GM18873 (cell line): ENCODE data around the gene HOXC12.

Experiments
- ATAC-seq: cut with Tn5 transposase; IDR thresholded peaks from one replicate; pipeline ENCODE4 v1.9.1; 2021; ENCODE audit warnings: mild to moderate bottlenecking, moderate library complexity, moderate number of reproducible peaks; ENCODE audit not compliant: unreplicated experiment, low FRiP score

The HOXC12 gene

DNA sequence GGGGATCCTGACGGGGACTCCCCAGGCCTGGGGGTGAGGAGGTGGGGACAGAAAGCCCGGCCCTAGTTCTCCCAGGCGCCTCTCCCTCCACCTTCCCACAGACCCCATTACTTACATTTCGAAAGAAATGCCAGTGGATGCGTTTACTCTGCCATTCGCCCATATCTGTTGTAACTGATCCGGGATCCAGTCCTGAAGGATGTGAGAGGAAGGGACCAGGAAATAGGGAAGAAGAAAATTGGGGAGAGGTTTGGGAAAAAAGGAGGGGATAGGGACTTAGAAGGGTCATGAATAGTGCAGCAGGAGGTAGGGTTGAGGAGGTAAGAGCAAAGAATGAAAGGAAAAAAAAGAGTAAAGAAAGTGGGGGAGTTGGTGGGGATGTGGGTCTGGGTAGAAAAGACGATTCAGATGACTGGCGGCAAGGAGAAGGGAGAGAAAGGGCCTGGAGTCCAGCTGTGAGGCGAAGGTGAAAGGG, 1.1 kb downstream of the HOXC12 start:
- no peak for ATAC-seq

GRCh38 chr12:53956251-53956887, 1.7 kb downstream of the HOXC12 start:
- ATAC-seq = no peak

DNA sequence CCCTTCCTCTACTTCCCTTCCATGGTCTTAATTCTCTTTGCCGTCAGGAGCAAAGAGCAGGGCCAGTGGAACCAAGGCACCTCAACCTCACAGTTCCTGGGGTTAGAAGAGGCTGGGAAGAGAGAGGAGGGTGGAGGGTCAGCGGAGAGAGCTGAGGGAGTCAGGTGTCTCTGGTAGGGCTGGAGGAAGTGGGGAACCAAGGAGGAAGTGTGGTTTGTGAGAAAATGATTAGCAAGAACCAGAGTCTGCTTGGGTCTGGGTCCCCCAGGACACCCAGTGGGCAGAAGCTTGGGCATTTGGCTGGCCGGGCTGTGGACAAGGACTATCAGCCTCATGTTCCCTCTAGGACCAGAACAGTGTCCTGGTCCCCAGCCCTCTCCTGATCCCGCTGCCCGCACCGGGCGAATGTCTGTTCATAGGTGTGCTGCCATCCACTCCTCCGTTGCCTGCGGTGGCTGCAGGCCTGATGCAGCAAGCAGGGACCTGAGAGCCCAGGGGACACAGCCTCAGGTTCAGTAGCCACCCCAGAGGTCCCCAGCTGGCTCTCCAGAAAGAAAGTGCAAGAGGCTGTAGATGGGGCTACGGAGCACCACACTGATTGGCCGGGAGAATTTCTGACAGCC, 2.3 kb downstream of the HOXC12 start:
- no peak for ATAC-seq

GRCh38 chr12:53958128-53958527, 3.4 kb downstream of the HOXC12 start:
- ATAC-seq = no peak

DNA sequence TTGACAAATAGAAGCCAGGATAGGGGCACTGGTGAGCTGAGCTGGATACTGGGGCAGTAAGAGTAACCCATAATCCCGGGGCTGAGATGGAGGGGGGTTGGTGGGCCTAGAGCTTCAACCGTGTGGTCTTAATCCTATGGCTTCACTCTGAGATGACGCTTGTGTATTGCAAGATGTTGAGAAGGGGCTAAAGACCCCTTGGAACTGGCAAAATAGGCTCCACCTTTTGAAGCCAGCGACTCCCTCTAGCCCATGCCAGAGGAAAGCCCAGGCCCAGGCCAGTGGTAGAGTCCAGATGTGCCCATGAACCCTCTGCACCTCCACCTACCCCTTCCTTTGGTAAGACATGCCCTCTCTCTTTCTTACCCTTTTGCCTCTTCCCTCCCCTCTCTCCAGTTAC, 4.6 kb downstream of the HOXC12 start:
- ATAC-seq = no peak

DNA sequence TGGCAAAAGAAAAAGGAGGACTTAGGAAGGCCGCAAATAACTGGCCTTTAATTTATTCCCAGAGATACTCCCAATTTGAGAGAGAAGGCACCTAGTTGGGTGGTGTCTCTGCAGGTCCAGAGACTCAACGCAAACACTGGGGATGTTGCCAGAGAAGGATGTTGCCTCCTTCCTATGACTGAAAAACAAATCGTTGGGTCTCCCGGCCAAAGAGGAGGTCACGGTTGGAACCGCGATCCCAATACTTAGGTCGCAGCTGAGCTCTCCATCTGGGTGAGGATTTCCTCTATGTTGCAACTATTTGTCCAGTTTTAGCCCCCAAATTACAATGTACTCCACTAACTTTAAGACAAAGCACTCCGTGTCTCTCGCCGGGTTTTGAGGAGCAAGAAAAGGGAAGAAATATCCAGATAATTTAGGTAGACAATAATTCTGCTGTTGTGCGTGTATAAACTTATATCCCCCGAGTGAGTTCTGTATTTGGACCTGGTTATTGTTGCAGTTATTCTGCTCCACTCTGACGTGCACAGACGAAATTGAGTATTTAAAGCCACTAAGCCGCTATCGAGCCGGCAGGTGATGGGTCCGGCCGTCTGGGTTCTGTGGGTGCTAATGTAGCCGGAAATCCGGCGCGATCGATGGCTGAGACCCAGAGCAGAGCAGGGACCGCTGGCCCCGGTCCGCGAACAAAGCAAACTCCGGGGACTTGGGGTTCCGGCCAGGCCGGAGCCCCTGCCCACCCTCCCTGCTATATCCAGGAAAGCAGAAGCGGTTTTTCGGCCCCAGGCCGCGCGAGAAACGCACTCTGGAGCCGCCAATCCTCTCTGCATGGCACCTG, 5.7 kb downstream of the HOXC12 start:
- ATAC-seq = no peak

DNA sequence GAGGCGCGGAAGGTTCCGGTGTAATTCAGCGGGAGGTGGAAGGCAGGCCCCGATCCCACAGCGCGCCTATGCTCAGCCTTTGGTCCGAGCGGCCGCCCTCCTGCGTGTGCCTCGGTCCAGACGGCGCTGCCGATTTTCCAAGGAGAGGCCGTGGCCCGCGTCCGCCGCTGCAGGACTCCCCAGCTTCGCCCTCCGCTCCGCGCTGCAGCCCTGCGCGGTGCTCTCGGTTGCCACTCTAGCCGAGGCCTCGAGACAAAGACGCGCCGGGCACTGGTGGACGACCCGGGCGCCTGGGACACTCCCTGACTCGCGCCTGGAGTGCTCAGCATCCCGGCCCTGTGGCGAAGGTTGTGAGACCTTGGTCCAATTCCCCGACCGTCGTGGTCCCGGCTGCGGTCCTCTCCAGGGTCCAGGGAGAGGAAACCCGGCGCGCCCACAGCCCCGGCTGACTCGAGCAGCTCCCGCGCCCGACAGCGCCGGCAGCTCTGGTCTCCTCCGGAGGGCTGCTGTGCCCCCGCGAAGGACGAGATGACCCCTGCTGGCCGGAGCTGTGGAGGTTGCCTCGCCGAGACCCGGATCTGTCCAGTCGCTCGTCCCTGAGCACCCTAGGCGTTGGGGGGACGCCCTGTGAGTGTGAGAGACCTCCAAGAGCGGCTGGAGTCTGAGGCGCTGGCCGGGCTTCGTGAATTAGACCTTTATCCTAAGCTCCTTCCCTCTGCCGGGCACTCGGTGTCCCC, 6.5 kb downstream of the HOXC12 start:
- no peak for ATAC-seq

- ATAC-seq = no peak
These were observed 8.3 kb downstream of the HOXC12 start for GRCh38 chr12:53963005-53963404.

GRCh38 chr12:53963434-53964314, 9.0 kb downstream of the HOXC12 start:
- ATAC-seq = no peak

DNA sequence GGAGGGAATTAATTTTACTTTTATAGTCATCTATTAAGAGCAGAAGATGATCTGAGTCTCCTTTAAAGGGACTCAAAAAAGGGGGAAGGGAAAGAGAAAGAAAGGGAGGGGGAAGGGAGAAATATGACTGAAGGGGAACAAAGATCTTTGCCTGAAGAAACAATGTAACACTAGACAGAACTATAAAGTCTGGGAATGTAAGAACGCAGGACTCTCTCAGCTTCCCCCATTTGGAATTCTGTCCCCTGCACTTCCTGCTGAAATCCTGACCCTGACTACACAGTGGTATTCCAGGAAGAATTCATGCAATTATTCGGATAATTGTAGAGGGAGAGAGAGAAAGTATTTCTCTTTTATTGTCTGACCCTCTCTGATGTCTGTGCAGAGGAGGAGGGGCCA, 9.6 kb downstream of the HOXC12 start:
- ATAC-seq = no peak

DNA sequence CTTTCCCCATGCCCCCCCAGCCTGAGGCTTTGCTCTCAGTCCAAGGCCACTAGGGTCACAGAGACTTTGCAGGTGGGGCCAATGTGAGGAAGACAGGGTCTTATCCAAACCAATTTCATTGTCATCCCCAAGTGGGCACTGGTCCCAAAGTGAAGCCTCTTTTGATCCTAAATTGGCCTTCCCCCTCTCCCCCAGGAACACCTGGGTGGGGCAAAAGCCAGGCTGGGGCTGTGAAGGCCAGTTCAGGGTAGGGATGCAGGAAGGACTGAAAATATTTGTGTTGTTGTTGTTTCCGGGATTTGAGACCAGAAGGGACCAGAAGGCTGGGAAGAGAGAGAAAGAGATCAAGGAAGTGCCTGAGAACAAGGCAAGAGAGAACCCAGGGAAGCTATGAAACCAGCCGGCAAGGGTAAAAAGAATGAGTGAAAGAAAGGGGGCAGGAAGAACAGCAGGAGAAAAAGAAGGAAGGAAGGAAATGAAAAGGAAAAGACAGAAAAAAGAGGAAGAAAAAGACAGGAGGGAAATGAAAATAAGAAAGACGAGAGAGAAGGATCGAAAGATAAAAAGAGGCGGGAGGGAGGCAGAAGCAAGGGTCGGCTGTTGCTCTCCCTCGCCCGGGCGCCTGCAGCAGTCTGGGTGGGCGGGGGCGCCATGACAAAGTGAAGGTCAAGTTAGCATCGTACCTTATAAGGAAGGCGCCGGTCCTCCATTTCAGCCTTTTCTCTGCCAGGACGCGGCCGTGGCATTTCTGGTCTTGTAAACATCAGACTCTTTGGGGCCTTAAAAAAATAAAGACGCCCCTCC, 10.8 kb downstream of the HOXC12 start:
- ATAC-seq = no peak

GRCh38 chr12:53966085-53966384, 11.3 kb downstream of the HOXC12 start:
- no peak for ATAC-seq

- ATAC-seq = no peak
These were observed 11.9 kb downstream of the HOXC12 start for GRCh38 chr12:53966385-53967133.

DNA sequence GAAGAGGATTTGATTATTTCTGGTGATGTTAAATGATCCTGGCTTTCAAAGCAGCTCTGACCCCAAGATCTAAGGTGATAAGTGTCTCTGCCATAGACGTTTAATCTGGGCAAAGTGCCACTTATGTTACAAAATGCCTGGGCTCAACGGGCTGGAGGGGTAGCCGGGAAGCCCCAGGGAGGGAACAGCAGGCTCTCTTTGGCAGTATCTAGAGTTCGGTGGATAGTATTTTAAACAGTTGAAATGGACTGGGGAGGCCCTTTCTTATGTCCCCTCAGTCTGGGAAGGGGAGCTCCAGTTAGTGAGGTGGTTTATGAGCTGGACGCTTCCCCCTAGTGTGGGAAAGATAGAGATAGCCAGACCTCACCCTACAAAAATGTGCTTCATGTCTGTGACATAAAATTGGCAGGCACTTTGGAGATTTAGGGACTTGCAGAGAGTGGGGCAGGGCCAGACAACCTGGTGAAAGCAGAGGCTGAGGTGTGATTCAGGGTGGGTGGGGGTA, 12.8 kb downstream of the HOXC12 start:
- no peak for ATAC-seq

DNA sequence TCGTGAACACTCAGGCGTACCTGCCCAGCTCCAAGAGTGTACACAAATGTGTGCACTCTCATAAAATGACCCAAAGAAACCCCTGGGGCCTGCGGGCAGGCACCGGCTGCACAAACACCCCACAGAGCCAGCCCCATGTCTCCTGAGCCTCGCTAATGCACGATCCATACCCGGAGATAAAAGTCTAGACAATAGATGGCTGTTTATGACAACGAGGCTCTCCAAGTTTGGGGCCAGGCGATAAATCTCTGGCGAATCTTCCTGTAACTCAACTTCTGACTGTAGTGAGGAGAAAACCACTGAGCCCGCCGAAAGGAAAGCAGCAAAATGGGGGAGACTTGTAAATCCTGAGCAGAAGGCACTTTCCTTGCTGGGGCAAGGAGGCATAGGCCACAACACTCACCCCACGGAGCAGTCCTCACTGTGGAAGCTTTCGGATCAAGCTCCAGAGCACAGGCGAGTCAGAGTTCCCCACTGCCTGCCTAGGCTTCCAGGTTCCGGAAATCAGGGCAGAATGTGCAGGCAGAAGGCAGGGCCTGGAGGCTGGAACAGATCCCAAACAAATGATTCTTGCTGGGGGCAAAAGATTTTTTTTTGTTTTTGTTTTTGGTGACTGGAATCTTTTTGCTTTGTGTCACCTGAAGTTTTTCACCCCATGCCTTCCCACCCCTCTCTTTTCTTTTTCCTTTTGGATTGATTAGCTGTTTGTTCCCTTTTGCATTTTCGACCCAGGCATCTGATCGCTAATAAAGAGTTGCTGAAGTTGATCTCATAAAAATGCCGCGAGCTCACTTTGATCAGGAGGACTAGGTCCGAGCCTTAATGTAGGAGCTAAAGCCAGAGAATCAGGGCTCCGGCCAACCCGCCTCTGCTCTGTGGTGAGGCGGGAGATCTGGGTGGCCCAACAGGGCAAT, 13.8 kb downstream of the HOXC12 start:
- no peak for ATAC-seq

GRCh38 chr12:53969588-53970259, 15.0 kb downstream of the HOXC12 start:
- no peak for ATAC-seq

GRCh38 chr12:53970451-53970850, 15.7 kb downstream of the HOXC12 start:
- ATAC-seq = no peak
